Fibroblast of lung (primary cell): ENCODE measurements around the gene PLA2G2F.

ENCODE experiments used
- CTCF ChIP-seq, 2 donors: IDR thresholded peaks in 1 of 2; conservative IDR thresholded peaks in 1 of 2; 1 replicate in 1 of 2; 2 replicates in 1 of 2; pipeline ENCODE4 v1.5.1; 2011 to 2012; ENCODE audit warnings: low read length in 2 of 2, control low read depth in 1 of 2, inconsistent platforms in 1 of 2, low read depth in 1 of 2, mild to moderate bottlenecking in 1 of 2
- EZH2 ChIP-seq: IDR thresholded peaks from 2 replicates; pipeline ENCODE4 v1.5.1; 2012; ENCODE audit warnings: low read length, control low read depth, mild to moderate bottlenecking; ENCODE audit errors: missing control alignments

DNA sequence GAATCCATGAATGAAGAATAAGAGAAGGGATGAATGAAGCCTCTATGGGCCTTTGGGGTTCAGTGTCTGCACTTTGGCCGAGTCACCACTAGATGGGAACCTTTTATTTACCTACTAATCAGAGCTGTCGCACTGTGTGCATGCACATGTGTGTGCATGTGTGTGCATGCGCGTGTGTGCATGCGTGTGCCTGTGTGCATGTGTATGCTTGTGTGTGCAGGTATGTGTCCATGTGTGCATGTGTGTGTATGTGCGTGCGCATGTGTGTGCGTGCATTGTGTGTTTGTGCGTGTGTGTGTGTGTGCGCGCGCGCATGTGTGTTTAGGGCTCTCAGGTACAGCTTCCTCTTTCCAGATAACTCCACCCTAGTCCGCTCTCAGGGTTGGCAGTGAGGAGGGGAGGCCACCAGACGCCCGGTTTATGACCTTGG is 26.4 kb downstream of the PLA2G2F start:
- TF ChIP-seq CTCF (conservative IDR thresholded peaks at IDR 0.05 in 1 of 2, IDR thresholded peaks at IDR 0.05 in 1 of 2; ENCODE audit: low read depth in 1 of 2, low read length in 2 of 2) (peak; percentile 7 to 38), EZH2 (no peak)
